Neural progenitor cell (in vitro differentiated cells): Measurements from ENCODE around the gene GATC. TPM values are rescaled to one million over a fixed set of nuclear protein-coding genes. Genes with fewer than 3 reads are reported as not detected.

Source experiments
- DNase-seq: peaks from one replicate; pipeline ENCODE4 v3.0.0-alpha.2; 2016; ENCODE audit warnings: low spot score
- H2AFZ ChIP-seq: fragments of 200-600 bp; sonication (generic); replicated peaks from 2 replicates; pipeline ENCODE4 v1.6.1; 2016; ENCODE audit warnings: antibody characterized with exemption
- H3F3A ChIP-seq: fragments of 200-600 bp; sonication (generic); 2 replicates; pipeline ENCODE4 v1.6.1; 2016; ENCODE audit warnings: antibody characterized with exemption, low read depth
- H3K27ac ChIP-seq: fragments of 200-600 bp; sonication (generic); 2 replicates; pipeline ENCODE4 v1.5.1; 2016; ENCODE audit warnings: mild to moderate bottlenecking
- H3K27me3 ChIP-seq: fragments of 200-600 bp; sonication (generic); 2 replicates; pipeline ENCODE4 v1.6.1; 2016; ENCODE audit warnings: mild to moderate bottlenecking, moderate library complexity
- H3K36me3 ChIP-seq: fragments of 200-600 bp; sonication (generic); 2 replicates; pipeline ENCODE4 v1.5.1; 2016
- H3K4me1 ChIP-seq: fragments of 200-600 bp; sonication (generic); 2 replicates; pipeline ENCODE4 v1.6.1; 2016; ENCODE audit warnings: mixed run types
- H3K4me2 ChIP-seq: fragments of 200-600 bp; sonication (generic); 2 replicates; pipeline ENCODE4 v1.6.1; 2016
- H3K4me3 ChIP-seq: fragments of 200-600 bp; sonication (generic); 2 replicates; pipeline ENCODE4 v1.5.1; 2016
- H3K79me2 ChIP-seq: fragments of 200-600 bp; sonication (generic); 2 replicates; pipeline ENCODE4 v1.6.1; 2016; ENCODE audit warnings: low read depth
- H3K9ac ChIP-seq: fragments of 200-600 bp; sonication (generic); 2 replicates; pipeline ENCODE4 v1.6.1; 2016
- H3K9me3 ChIP-seq: fragments of 200-600 bp; sonication (generic); 2 replicates; pipeline ENCODE4 v1.5.1; 2016; ENCODE audit warnings: low read depth
- H4K20me1 ChIP-seq: fragments of 200-600 bp; sonication (generic); 2 replicates; pipeline ENCODE4 v1.6.1; 2016; ENCODE audit warnings: low read depth
- H3K27ac Mint-ChIP-seq: 3 replicates; pipeline ENCODE4 v1.8.0; 2021; ENCODE audit warnings: mixed read lengths
- H3K27me3 Mint-ChIP-seq: 2 replicates; pipeline ENCODE4 v1.8.0; 2022; ENCODE audit warnings: low read depth, mild to moderate bottlenecking, inconsistent platforms, moderate library complexity, mixed read lengths; ENCODE audit not compliant: insufficient read depth
- H3K36me3 Mint-ChIP-seq: 3 replicates; pipeline ENCODE4 v1.8.0; 2021; ENCODE audit warnings: mixed read lengths
- H3K4me1 Mint-ChIP-seq: 3 replicates; pipeline ENCODE4 v1.8.0; 2021; ENCODE audit warnings: mixed read lengths
- H3K4me3 Mint-ChIP-seq: 3 replicates; pipeline ENCODE4 v1.8.0; 2021; ENCODE audit warnings: mild to moderate bottlenecking, moderate library complexity, mixed read lengths
- H3K9me3 Mint-ChIP-seq: 3 replicates; pipeline ENCODE4 v1.8.0; 2020; ENCODE audit warnings: mixed read lengths
- CTCF ChIP-seq: fragments of 200-600 bp; sonication (generic); IDR thresholded peaks from 2 replicates; pipeline ENCODE4 v1.5.1; 2017; ENCODE audit warnings: antibody characterized with exemption, mild to moderate bottlenecking
- EZH2 ChIP-seq: fragments of 200-600 bp; sonication (generic); IDR thresholded peaks from 2 replicates; pipeline ENCODE4 v1.6.1; 2017; ENCODE audit warnings: antibody characterized with exemption, mild to moderate bottlenecking, moderate library complexity
- EZH2phosphoT487 ChIP-seq: fragments of 200-600 bp; sonication (generic); IDR thresholded peaks from 2 replicates; pipeline ENCODE4 v1.6.1; 2017; ENCODE audit warnings: antibody characterized with exemption
- total RNA-seq: library from RNA; depleted of rRNA; stranded (reverse); fragments of >200 nt; gene quantifications from 2 replicates; pipeline ENCODE4 v1.2.3, GENCODE V29; 2015; ENCODE audit warnings: low replicate concordance

Gene GATC
- total RNA-seq, 1 donor from 2014 or later = 29.1 TPM

- Mint-ChIP-seq H3K36me3 (peaks cover 2% of the 10 kb centered on the region), H3K27ac (peak overlapping the region; percentile 98), H3K4me3 (no peak overlapping the region), H3K27me3 (peaks cover 4% of the 10 kb centered on the region), H3K9me3 (no peaks in the 10 kb centered on the region), H3K4me1 (peaks cover 42% of the 10 kb centered on the region)
- no peaks in the 10 kb centered on the region for H3K9me3 ChIP-seq
- TF ChIP-seq CTCF (no peak), EZH2phosphoT487 (no peak), EZH2 (no peak)
- H3K27ac ChIP-seq = no peak overlapping the region
- H2AFZ ChIP-seq = no peak overlapping the region
- no peak for DNase-seq
- no peak overlapping the region for H3K4me3 ChIP-seq
- H3K4me1 ChIP-seq = peaks cover 22% of the 10 kb centered on the region
- H3K27me3 ChIP-seq = no peaks in the 10 kb centered on the region
- H3F3A ChIP-seq = peaks cover 34% of the 10 kb centered on the region
- no peak overlapping the region for H3K9ac ChIP-seq
- H3K79me2 ChIP-seq = no peaks in the 10 kb centered on the region
- no peaks in the 10 kb centered on the region for H3K36me3 ChIP-seq
- no peaks in the 10 kb centered on the region for H4K20me1 ChIP-seq
- no peak overlapping the region for H3K4me2 ChIP-seq
These were observed 28.2 kb upstream of the GATC start for GRCh38 chr12:120417917-120418580.

- no peak overlapping the region for H3K4me3 ChIP-seq
- H3K9ac ChIP-seq = no peak overlapping the region
- H2AFZ ChIP-seq = no peak overlapping the region
- peak overlapping the region; percentile 19 for H3K4me2 ChIP-seq
- no peak overlapping the region for H3K27ac Mint-ChIP-seq
- peaks cover 2% of the 10 kb centered on the region for H3K36me3 Mint-ChIP-seq
- no peaks in the 10 kb centered on the region for H3K36me3 ChIP-seq
- H3K9me3 Mint-ChIP-seq = no peaks in the 10 kb centered on the region
- peaks cover 12% of the 10 kb centered on the region for H3F3A ChIP-seq
- peak overlapping the region; percentile 13 for H3K4me3 Mint-ChIP-seq
- peak; percentile 57 for DNase-seq
- peaks cover 4% of the 10 kb centered on the region for H3K27me3 Mint-ChIP-seq
- no peaks in the 10 kb centered on the region for H4K20me1 ChIP-seq
- peaks cover 8% of the 10 kb centered on the region for H3K4me1 ChIP-seq
- no peaks in the 10 kb centered on the region for H3K27me3 ChIP-seq
- TF ChIP-seq EZH2 (no peak), EZH2phosphoT487 (no peak), CTCF (no peak)
- H3K9me3 ChIP-seq = no peaks in the 10 kb centered on the region
- H3K4me1 Mint-ChIP-seq = peaks cover 34% of the 10 kb centered on the region
- no peak overlapping the region for H3K27ac ChIP-seq
- no peaks in the 10 kb centered on the region for H3K79me2 ChIP-seq
These were observed 24.5 kb upstream of the GATC start for GRCh38 chr12:120421701-120422100.

GRCh38 chr12:120422892-120423456, 23.3 kb upstream of the GATC start:
- DNase-seq = no peak
- H3F3A ChIP-seq = peaks cover 12% of the 10 kb centered on the region
- H2AFZ ChIP-seq = no peak overlapping the region
- no peaks in the 10 kb centered on the region for H3K79me2 ChIP-seq
- H3K27me3 ChIP-seq = no peaks in the 10 kb centered on the region
- H3K4me3 ChIP-seq = no peak overlapping the region
- H3K4me3 Mint-ChIP-seq = no peak overlapping the region
- TF ChIP-seq EZH2 (no peak), EZH2phosphoT487 (no peak), CTCF (no peak)
- peaks cover 30% of the 10 kb centered on the region for H3K4me1 Mint-ChIP-seq
- H3K4me1 ChIP-seq = peaks cover 8% of the 10 kb centered on the region
- no peak overlapping the region for H3K27ac Mint-ChIP-seq
- H3K4me2 ChIP-seq = no peak overlapping the region
- no peak overlapping the region for H3K27ac ChIP-seq
- no peak overlapping the region for H3K9ac ChIP-seq
- no peaks in the 10 kb centered on the region for H3K9me3 ChIP-seq
- peaks cover 2% of the 10 kb centered on the region for H3K36me3 Mint-ChIP-seq
- H3K36me3 ChIP-seq = no peaks in the 10 kb centered on the region
- no peaks in the 10 kb centered on the region for H3K9me3 Mint-ChIP-seq
- no peaks in the 10 kb centered on the region for H4K20me1 ChIP-seq
- peaks cover 9% of the 10 kb centered on the region for H3K27me3 Mint-ChIP-seq
